Activated T-helper 1 cell treated with anti-CD3 and anti-CD28 coated beads, Interleukin-12 subunit alpha, Interleukin-12 subunit beta, Interleukin-2, Interleukin-4 antibody, amounts not matched to agents 30 ng/mL and 10 ng/mL and 1 ng/mL, durations not matched to agents 14 hours and 24 hours and 36 hours (primary cell): ENCODE results near the gene CNN2. TPM values are rescaled to one million over a fixed set of nuclear protein-coding genes. Genes with fewer than 3 reads are reported as not detected.
A peak's percentile ranks its signal among the peaks of the same experiment; 100 is the strongest.

ENCODE experiments used
- DNase-seq: peaks from one replicate; pipeline ENCODE4 v3.0.0; 2021; ENCODE audit warnings: low spot score
- H3K27ac Mint-ChIP-seq: one replicate; pipeline ENCODE4 v1.8.0; 2021; ENCODE audit warnings: mild to moderate bottlenecking, mixed read lengths
- H3K27me3 Mint-ChIP-seq: one replicate; pipeline ENCODE4 v1.8.0; 2022; ENCODE audit warnings: mild to moderate bottlenecking, moderate library complexity, mixed read lengths; ENCODE audit not compliant: insufficient read depth
- H3K36me3 Mint-ChIP-seq: one replicate; pipeline ENCODE4 v1.8.0; 2021; ENCODE audit warnings: low read depth, mixed read lengths
- H3K4me1 Mint-ChIP-seq: one replicate; pipeline ENCODE4 v1.8.0; 2021; ENCODE audit warnings: low read depth, mixed read lengths
- H3K4me3 Mint-ChIP-seq: one replicate; pipeline ENCODE4 v1.8.0; 2021; ENCODE audit warnings: mild to moderate bottlenecking, moderate library complexity, mixed read lengths
- H3K9me3 Mint-ChIP-seq: one replicate; pipeline ENCODE4 v1.8.0; 2021; ENCODE audit warnings: mixed read lengths
- intact Hi-C: fragments of 100-400 bp; cut with micrococcal nuclease; formaldehyde crosslinking; loops from one replicate; pipeline ENCODE4 v1.15.1; 2024
- total RNA-seq: library from RNA; stranded (reverse); gene quantifications from 2 replicates; pipeline ENCODE4 v1.2.3, GENCODE V29; 2022

Gene CNN2
- 112 and 114 TPM in 2 replicates for total RNA-seq

DNA sequence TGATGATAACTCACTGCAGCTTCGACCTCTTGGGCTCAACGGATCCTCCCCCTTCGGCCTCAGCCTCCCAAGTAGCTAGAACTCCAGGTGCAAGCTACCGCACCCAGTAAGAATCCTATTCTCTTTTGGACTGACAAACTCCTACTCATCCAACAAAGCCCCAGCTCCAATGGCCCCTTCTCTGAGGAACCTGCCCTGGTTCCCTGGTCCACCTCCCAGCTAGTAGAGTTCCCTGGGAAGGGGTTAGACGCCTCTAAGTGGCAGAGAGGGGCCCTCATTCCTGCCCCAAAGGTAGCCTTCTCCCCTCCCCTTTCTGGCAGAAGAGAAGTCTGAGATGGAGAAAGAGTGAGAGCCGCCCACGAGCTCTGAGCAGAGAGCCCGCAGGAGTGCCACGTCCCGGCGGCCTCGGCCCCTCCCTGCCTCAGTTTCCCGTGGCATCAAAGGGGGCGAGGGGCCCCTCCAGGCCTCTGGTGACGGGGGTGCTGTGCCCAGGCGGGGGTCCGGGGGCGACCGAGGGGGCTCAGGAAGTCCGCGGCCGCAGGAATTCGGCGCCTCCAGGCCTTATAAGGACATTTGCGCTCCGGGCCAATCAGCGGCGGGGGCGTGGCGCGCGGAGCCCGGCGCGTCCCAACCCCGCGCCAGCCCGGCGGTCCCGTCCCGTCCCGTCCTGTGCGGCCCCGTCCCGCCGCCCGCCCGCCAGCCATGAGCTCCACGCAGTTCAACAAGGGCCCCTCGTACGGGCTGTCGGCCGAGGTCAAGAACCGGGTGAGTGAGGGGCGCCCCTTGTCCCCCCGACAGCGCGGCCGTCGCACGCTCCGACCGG, at the start of gene CNN2:
CNN2 (plus strand) TSS at position 649 of the 823 bp plus-strand sequence; CDS start at position 703, 54 bp downstream.
- peaks cover 5% of the 10 kb centered on the region for H3K36me3 Mint-ChIP-seq
- H3K27me3 Mint-ChIP-seq: peaks cover 2% of the 10 kb centered on the region
- intact Hi-C loops: loop anchor here (1.0 to 2.0 kb wide), 2 partner anchors 77 to 179 kb away; partner anchors contain the start of genes GPX4 and STK11
- H3K4me3 Mint-ChIP-seq: peak within 1 kb of the TSS; percentile 95
- DNase-seq: peak; percentile 73
- no peaks in the 10 kb centered on the region for H3K9me3 Mint-ChIP-seq
- H3K27ac Mint-ChIP-seq: peak within 1 kb of the TSS; percentile 87
- peaks cover 23% of the 10 kb centered on the region for H3K4me1 Mint-ChIP-seq

DNA sequence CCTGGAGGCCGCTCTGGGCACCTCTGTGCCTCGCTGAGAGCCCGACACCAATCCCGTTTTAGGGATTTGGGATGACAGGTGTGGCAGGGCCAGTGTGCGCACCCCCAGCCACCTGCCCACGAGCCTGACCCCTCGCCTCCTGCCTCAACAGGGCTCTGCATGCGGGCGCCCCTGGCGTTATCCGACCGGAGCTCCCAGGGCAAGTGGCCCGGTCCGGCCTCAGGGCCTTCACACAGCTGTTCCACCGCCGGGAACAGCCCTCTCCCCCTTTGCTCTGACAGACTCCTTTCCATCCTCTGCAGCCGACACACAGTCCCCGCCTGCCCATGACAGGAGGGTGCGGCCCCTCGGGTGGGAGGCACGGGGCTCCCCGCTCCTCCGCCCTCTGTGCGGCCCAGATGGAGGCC, 49.3 kb upstream of the CNN2 start:
- intact Hi-C loops: no loop called here
- Mint-ChIP-seq H3K36me3 (peaks cover 6% of the 10 kb centered on the region), H3K27me3 (peaks cover 5% of the 10 kb centered on the region)

DNA sequence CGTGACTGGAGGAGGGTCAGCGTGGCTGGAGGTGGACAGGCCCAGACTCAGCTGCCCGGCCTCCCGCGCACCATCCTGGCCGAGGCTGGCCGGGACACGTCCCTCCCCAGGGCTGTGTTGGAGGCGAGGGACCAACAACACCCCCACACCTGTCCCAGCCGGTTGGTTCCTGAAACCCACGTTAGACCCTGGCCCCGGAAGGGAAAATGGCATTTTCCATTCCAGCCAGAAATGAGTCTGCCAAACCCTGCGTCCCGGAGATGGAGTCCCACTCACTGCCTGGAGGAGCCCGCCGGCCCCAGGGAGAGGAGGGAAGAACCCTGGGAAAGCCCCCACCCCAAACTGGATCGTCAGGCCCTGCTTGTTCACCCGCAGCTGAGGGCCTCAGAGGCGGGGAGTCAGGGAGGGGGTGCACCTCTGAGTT, 47.1 kb upstream of the CNN2 start:
- DNase-seq: no peak
- Mint-ChIP-seq H3K27ac (no peak overlapping the region), H3K36me3 (peaks cover 1% of the 10 kb centered on the region), H3K4me1 (no peaks in the 10 kb centered on the region), H3K4me3 (no peak overlapping the region), H3K27me3 (peaks cover 7% of the 10 kb centered on the region), H3K9me3 (no peaks in the 10 kb centered on the region)
- intact Hi-C loops: no loop called here

More for the DNA sequence above, 49.3 kb upstream of the CNN2 start:
- no peak for DNase-seq
- H3K27ac Mint-ChIP-seq: no peak overlapping the region
- no peaks in the 10 kb centered on the region for H3K4me1 Mint-ChIP-seq
- H3K4me3 Mint-ChIP-seq: no peak overlapping the region
- no peaks in the 10 kb centered on the region for H3K9me3 Mint-ChIP-seq

DNA sequence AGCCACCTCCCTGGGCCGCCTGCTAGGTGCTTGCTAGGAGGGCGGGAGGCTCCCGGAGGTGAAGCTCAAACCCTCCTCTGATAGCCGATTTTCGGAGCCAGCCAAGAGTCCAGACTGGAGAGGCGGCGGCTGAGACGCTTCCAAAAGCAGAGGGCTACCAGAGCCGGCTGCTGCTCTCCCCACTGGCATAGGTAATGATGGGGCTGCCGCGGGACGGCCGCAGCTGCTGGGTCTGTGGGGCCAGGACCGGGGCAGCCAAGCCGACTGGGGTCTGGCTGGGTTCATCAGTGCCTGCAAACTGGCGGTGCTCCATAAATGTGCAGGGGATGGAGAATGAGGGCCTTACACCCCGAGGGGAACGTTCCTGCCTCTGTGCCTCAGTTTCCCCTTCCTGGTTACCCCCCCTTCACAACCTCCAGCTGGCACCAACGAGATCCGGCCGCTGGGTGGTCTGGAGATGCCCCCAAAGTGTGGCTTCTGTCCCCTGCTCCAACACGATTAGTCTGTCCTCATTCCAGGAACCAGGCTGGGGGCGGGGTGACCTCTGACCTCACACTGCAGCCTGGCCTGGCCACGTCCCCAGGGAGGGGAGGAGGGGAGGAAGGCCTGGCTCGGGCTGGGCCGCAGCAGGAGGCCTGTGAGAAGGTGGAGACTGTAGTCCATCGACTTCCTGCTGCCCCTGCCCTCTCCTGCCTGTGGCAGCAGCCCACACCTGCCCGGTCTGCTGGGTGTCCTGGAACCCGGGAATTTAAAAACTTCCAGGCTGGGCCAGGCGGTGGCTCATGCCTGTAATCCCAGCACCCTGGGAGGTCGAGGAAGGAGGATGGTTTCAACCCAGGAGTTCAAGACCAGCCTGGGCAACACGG, 46.0 kb upstream of the CNN2 start:
- Mint-ChIP-seq H3K36me3 (peaks cover 1% of the 10 kb centered on the region), H3K4me1 (no peaks in the 10 kb centered on the region), H3K9me3 (no peaks in the 10 kb centered on the region), H3K4me3 (no peak overlapping the region), H3K27me3 (peaks cover 7% of the 10 kb centered on the region), H3K27ac (no peak overlapping the region)
- DNase-seq: no peak
- intact Hi-C loops: no loop called here

DNA sequence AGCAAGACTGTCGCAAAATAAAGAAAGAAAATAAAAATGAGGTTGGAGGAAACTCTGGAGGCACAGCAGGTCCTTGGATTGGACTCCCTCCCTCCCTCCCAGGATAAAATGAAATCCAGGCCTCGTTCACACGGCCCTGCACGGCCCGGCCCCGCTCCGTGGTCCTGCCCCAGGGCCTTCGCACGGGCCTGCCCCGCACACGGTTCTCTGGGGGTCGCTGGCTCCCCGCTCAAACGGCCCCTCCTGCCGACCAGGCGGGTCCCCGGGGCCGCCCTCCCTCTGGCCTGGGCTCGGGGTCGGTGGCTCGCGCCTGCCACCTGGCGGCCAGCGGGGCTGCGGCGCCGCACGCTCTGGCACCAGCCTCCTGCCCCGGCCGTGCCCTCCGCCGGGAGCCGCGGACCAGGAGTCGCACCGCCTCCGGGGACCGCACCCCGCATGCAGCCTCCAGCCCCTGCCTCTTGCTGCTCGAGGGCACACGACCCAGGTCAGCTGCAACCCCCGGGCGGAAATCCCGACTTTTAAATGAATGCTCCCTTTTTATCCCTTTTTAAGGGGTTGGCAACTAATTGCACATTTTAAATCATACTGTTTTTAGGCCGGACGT, 43.7 kb upstream of the CNN2 start:
- Mint-ChIP-seq H3K36me3 (no peaks in the 10 kb centered on the region), H3K9me3 (no peaks in the 10 kb centered on the region), H3K4me3 (peak overlapping the region; percentile 42), H3K27ac (no peak overlapping the region), H3K27me3 (peaks cover 5% of the 10 kb centered on the region), H3K4me1 (no peaks in the 10 kb centered on the region)
- intact Hi-C loops: loop anchor here (1.0 to 2.0 kb wide), 2 partner anchors 61 to 120 kb away; no protein-coding TSS in a partner anchor
- DNase-seq: peak; percentile 74

DNA sequence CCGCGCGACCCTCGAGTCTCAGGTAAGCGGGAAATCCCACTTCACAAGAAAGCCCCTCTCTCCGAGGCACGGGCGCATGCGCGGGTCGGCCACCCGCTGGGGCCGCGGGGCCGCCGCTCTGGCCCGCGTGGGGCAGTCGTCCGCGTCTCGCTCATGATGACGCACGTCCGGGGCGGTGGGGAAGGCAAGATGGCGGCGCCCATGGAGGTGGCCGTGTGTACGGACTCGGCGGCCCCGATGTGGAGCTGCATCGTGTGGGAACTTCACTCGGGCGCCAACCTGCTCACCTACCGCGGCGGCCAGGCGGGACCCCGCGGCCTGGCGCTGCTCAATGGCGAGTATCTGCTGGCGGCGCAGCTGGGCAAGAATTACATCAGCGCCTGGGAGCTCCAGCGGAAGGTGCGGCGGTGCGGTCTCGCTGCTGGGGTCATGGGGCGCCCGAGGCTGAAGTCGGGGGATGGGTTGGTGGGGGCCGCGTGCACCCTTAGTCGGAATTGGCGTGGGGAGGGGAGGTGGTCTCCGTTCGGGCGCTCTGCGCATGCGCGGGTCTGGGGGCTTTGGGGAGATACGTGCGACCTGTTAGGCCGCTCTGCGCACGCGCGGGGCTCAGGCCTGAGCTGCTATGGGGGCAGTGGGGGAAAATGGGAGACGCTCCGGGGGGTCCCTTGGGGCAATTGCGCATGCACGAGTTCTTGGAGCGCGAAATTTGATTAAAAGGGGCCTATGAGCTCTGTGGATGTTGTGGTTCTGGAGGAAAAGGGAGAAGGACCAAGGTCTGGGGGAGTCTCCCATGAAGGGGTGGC, 42.0 kb upstream of the CNN2 start, which contains the start of gene WDR18:
WDR18 (plus strand) TSS at position 181 of the 803 bp plus-strand sequence; CDS start at position 190, 9 bp downstream.
- H3K9me3 Mint-ChIP-seq: no peaks in the 10 kb centered on the region
- DNase-seq: peak; percentile 89
- H3K4me3 Mint-ChIP-seq: peak within 1 kb of the TSS; percentile 96
- peak within 1 kb of the TSS; percentile 91 for H3K27ac Mint-ChIP-seq
- H3K36me3 Mint-ChIP-seq: peaks cover 3% of the 10 kb centered on the region
- intact Hi-C loops: loop anchor here (1.0 to 2.0 kb wide), 3 partner anchors 36 to 214 kb away; partner anchors contain the start of genes RNU6-2 and TMEM259
- no peaks in the 10 kb centered on the region for H3K4me1 Mint-ChIP-seq
- H3K27me3 Mint-ChIP-seq: peaks cover 5% of the 10 kb centered on the region

DNA sequence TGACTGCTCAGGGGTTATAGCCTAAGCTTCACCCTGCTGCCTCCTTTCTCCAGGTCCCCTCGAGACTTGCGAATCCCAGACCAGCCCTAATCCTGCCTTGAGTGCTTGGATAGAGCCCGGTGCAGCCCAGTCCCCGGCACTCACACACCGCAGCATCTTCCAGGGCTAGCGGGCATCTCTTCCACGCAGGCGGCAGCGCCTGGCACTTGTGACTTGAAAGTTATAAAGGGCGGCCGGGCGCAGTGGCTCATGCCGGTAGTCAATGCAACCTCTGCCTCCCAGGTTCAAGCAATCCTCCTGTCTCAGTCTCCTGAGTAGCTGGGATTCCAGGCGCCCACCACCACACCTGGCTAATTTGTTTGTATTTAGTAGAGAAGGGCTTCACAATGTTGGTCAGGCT, 40.3 kb upstream of the CNN2 start:
- Mint-ChIP-seq H3K9me3 (no peaks in the 10 kb centered on the region), H3K27ac (no peak overlapping the region), H3K27me3 (peaks cover 2% of the 10 kb centered on the region), H3K36me3 (peaks cover 3% of the 10 kb centered on the region), H3K4me1 (no peaks in the 10 kb centered on the region), H3K4me3 (peak overlapping the region; percentile 96)
- no peak for DNase-seq
- intact Hi-C loops: no loop called here

DNA sequence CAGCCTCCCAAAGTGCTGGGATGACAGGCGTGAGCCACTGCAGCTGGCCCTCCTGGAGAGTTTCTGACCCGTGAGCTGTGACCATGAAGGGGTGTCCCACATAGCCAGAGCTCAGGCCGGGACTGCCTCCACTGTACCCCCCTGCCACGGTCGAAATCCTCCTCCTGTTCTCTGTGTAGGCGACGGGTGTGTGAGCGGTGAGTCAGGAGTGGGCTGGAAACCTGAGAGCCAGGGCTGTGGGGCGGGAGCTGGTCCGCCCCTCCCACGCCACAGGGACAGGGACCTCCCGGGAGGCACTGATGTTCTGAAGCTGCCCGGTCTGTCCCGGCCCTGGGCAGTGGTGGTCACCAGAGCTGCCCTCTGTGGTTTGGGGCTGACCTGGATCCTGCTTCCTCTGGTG, 38.3 kb upstream of the CNN2 start:
- intact Hi-C loops: no loop called here
- no peaks in the 10 kb centered on the region for H3K27me3 Mint-ChIP-seq
- H3K4me3 Mint-ChIP-seq: no peak overlapping the region
- H3K27ac Mint-ChIP-seq: no peak overlapping the region
- H3K4me1 Mint-ChIP-seq: no peaks in the 10 kb centered on the region
- H3K9me3 Mint-ChIP-seq: no peaks in the 10 kb centered on the region
- H3K36me3 Mint-ChIP-seq: peaks cover 5% of the 10 kb centered on the region
- no peak for DNase-seq

DNA sequence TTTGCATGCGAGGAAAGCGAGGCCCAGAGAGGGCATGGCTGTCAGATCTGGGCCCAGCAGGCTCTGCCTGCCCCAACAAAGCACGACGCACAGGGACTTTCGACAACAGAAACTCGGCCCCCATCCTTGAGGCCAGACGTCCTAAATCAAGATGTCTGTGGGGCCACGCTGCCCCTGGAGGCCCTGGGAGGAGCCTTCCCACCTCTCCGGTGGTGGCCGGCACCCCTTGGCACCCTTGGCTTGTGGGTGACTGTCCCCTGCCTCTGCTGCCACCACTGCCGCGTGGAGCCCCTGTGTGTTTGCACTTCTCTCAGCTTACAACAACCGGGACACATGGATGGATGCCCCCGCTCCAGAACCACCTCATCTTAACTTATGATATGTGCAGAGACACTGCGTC, 37.9 kb upstream of the CNN2 start:
- Mint-ChIP-seq H3K9me3 (no peaks in the 10 kb centered on the region), H3K4me1 (no peaks in the 10 kb centered on the region), H3K36me3 (peaks cover 8% of the 10 kb centered on the region), H3K4me3 (no peak overlapping the region), H3K27ac (no peak overlapping the region), H3K27me3 (no peaks in the 10 kb centered on the region)
- intact Hi-C loops: no loop called here
- DNase-seq: no peak

DNA sequence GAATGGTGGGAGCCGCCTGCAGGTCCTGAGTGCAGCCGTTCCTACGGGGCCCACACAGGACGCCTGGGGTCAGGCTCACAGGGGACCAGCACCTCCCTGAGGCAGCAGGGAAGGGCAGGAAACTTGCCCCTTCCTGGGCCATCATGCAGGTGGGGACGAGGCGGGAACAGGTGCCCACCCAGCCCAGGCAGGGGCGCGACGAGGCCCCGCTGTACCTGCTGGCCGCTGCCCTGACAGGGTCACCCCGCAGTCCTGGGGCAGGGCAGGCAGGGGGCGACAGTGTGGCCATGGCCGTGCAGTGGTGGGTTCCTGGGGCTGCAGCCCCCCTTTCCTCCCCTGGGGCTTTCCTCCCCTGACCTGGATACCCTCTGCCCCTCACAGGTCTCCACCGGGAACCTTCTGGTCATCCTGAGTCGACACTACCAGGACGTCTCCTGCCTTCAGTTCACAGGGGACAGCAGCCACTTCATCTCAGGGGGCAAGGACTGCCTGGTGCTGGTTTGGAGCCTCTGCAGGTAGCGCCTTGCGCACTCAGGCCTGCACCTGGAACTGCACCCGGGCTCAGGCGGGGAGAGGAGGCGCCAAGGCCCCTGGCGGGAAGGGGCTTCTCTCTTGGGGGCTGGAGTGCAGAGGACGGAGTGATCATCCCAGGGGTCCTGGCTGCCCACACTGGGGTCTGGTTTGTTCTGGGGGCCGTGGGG, 36.9 kb upstream of the CNN2 start:
- Mint-ChIP-seq H3K4me3 (no peak overlapping the region), H3K27me3 (no peaks in the 10 kb centered on the region), H3K4me1 (no peaks in the 10 kb centered on the region), H3K9me3 (no peaks in the 10 kb centered on the region), H3K27ac (no peak overlapping the region), H3K36me3 (peaks cover 9% of the 10 kb centered on the region)
- intact Hi-C loops: no loop called here
- DNase-seq: no peak

DNA sequence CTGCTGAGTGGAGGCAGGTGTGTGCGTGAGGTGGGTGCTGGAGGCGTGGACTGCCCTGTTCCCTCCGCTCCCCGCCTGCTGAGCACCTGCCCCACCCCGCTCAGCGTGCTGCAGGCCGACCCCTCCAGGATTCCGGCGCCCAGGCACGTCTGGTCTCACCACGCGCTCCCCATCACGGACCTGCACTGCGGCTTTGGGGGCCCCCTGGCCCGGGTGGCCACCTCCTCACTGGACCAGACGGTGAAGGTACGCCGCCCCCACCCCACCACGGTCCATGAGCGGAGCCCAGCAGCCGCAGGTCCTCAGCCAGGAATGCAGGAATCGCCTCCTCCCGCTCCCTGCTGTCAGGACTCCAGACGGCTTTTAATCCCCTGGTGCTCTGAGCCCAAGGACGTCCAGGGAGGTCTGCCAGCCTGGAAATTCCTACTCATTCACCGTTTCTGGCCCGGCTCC, 36.3 kb upstream of the CNN2 start:
- no peak overlapping the region for H3K4me3 Mint-ChIP-seq
- no peak for DNase-seq
- intact Hi-C loops: no loop called here
- peaks cover 9% of the 10 kb centered on the region for H3K36me3 Mint-ChIP-seq
- no peak overlapping the region for H3K27ac Mint-ChIP-seq
- no peaks in the 10 kb centered on the region for H3K9me3 Mint-ChIP-seq
- no peaks in the 10 kb centered on the region for H3K4me1 Mint-ChIP-seq
- H3K27me3 Mint-ChIP-seq: no peaks in the 10 kb centered on the region
